NCI-H2107 (cell line): ENCODE results near the gene RIC8B.
A peak's percentile ranks its signal among the peaks of the same experiment; 100 is the strongest.

Experiments
- DNase-seq: peaks from one replicate; lab custom pipeline; 2025; lab: John Stamatoyannopoulos, UW

RIC8B gene

DNA sequence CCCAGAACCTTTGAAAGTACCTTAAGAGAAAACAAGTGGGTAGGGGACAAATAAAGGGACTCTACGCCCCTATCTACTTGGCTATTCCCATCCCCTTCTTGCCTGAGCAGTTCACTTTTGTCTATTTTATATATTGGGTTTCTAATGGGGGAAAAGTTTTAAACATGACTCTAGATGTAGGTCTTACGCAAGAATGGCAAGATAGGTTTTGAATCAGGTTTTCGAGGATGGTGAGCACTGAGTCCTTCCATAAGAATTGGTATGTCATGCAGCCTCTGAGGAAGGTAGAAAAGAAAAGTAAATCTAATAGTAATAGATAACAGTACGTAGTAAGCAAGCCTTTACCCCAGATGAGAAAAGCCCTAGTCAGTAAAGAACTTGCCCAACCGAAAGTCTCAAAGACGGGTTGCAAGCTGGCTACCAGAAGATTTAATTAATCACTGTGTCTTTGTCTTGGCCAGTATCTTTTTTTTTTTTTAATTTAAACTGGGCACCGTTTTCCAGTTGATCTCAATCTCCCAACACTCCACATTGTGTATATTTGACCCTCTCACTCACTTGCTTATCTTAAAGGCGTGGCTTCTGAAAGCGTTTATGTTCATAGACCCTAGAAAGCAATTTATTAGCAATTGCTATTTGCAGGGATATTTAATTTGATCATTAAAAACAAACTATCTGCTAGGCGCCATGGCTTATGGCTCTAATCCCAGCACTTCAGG lies 94.7 kb downstream of the RIC8B start:
- DNase-seq: no peak

DNA sequence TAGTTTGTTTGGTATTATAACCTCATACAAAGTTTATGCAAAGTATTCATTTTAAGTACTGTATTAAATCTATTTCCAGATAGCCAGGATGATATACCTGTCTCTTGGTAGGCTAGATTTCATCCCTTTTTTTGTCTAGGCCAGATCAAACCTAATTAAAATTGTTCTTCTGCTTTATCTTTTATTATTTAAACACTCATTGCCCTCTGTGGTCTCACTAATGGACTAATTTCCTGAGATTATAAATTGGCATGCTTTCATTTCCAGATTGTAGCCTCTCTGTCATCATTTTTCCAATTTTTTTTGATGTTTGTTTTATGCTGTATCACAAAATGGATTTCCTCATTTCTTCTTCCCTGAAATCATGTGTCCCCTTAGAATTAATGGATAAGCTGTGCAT lies 95.6 kb downstream of the RIC8B start:
- no peak for DNase-seq

- no peak for DNase-seq
Observed at GRCh38 chr12:106871477-106871876, 97.0 kb downstream of the RIC8B start.

DNA sequence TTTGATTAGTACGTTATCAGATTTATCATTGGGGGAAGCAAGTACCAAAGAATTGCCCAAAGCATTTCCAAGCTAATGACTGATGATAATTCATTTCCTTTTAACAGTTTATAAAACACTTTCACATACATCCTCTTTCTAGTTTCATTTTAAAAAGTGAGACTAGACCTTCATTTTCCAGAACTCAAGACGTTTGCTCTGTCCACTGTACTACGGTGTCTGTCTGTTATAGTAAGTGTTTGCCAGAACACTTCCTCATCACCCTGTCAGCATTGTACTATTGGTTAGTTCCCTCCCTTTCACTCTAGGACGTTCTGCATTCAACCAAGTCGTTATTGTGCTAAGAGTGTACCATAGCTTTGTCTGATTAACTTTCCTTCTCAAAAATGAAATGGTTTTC lies 99.5 kb downstream of the RIC8B start:
- DNase-seq: no peak

DNA sequence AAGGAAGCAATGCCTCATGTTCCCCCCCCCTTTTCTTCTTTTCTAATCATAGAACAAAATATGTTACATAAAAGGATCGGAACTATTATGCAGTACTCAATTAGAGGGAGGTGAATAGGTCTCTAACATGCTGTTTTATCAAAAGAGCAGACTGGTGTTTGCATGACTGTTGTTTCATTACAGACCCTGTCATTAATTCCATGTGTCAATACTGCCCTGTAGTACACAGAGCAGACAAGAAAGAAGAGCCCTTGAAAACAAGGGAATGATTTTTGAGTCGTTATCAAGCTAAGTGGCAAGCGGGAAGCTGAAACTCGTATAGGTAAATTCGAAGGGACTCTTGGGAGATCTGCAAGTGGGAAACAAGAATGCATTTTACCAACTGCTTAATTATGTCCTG lies 104.3 kb downstream of the RIC8B start:
- peak; percentile 25 for DNase-seq

- DNase-seq: no peak
Observed at GRCh38 chr12:106879612-106880011, 105.1 kb downstream of the RIC8B start.

GRCh38 chr12:106883426-106883825 lies 108.9 kb downstream of the RIC8B start:
- no peak for DNase-seq

DNA sequence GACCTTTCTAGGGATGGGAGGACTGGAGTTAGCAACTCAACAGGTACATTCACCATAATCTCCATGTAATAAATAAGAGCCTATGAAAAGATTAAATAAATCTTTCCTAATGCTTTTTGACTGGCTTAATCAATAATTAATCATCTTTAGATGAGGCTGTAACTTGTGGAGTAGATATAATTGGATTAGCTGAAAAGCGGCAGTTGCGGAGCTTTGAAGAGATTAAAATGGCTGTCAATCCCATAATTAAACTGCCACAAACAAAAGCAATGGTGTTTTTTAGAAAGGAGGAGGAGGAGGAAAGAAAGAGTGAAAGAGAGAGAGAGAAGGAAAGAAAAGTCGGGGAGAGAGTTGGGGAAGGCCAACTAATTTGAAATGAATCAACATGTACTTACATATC lies 110.5 kb downstream of the RIC8B start:
- no peak for DNase-seq

DNA sequence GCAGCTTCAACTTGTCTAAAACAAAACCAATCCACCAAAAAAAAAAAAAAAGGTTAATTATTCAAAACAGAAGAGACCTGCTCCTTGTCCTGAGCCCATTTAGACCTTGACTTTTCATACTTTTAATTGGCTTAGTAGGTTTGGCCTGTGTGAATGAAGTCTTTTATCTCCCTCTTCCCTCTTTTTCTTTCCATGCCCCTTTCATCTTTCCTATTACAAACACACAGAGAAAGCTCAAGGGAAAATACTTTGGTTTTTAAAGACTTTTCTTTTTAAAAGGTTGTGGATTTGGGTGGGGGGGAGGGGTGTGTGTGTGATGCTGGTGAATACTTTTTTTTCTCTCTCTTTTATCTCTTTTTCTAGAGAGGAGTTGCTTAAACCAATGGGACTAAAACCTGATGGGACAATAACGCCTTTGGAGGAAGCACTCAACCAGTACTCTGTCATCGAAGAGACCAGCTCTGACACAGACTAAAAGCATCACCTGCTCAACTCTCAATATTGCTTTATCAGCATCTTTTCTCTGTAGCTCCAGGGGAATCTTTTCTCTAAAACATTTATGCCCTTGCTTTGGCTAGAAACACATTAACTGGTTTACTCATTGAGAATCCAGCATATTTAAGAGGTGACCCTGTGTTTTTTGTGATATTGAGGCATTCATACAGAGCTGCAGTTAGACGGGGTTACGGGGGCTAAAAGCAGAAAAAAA lies 111.2 kb downstream of the RIC8B start:
- no peak for DNase-seq

- no peak for DNase-seq
Observed at GRCh38 chr12:106886932-106887331, 112.5 kb downstream of the RIC8B start.

- no peak for DNase-seq
Observed at GRCh38 chr12:106888348-106888970, 114.0 kb downstream of the RIC8B start.

- DNase-seq: no peak
Observed at GRCh38 chr12:106889326-106889725, 114.8 kb downstream of the RIC8B start.

- DNase-seq: no peak
Observed at GRCh38 chr12:106889950-106890626, 115.6 kb downstream of the RIC8B start.

DNA sequence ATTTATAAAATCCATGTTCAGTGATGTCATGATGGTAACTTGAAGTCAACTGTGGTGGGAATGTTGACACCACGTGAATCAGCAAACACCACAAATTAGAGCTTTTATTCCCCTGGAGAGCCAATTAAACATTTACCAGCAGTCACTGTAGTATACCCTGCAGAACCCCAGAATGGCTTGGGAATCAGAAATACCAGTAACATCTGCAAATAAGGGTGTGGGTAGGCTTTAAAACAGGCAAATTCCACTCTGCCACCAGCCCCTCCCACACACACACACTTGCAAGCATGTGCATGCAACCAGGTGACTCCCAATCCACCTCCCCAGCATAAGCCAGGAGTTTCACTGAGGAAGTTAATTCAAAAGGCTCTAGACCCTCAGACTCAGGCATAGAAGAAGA lies 117.6 kb downstream of the RIC8B start:
- no peak for DNase-seq

DNA sequence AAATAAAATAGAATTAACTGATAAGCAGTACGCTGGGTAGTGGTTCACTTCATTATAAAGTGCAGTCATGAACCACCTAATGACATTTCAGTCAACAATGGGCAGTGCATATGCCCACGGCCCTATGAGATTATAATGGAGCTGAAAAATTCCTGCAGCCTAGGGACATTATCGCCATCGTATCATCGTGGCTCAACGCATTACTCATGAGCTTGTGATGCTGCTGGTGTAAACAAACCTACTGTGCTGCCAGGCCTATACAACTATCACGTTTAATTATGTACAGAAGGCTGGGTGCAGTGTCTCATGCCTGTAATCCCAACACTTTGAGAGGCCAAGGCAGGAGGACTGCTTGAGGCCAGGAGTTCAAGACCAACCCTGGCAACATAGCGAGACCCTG lies 119.0 kb downstream of the RIC8B start:
- DNase-seq: no peak

DNA sequence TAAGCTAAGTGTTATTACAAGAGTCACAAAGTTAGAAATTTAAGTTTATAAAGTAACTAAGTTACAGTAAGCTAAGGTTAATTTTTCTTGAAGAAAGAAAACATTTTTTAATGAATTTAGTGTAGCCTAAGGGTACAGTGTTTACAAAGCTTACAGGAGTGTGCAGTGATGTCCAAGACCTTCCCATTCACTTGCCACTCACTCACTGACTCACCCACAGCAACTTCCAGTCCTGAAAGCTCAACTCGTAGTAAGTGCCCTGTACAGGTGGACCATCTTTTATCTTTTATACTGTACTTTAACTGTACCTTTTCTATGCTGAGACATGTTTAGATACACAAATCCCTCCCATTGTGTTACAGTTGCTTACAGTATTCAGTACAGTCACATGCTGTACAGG lies 120.3 kb downstream of the RIC8B start:
- DNase-seq: no peak

DNA sequence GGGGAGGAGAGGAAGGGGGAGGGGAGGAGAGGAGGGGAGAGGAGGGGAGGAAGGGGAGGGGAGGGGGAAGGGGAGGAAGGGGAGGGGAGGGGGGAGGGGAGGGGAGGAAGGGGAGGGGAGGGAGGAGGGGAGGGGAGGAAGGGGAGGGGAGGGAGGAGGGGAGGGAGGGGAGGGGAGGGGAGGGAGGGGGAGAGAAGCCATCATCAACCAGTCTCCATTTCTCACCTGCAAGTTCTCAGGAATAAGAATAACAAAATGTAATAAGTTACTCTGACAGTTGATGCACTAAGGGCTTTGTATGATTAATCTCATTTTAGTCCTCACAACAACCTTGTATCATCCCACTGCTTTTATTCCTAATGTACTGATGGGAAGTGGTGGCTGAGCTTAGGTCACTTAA lies 122.1 kb downstream of the RIC8B start:
- no peak for DNase-seq

GRCh38 chr12:106897082-106897481 lies 122.6 kb downstream of the RIC8B start:
- no peak for DNase-seq

DNA sequence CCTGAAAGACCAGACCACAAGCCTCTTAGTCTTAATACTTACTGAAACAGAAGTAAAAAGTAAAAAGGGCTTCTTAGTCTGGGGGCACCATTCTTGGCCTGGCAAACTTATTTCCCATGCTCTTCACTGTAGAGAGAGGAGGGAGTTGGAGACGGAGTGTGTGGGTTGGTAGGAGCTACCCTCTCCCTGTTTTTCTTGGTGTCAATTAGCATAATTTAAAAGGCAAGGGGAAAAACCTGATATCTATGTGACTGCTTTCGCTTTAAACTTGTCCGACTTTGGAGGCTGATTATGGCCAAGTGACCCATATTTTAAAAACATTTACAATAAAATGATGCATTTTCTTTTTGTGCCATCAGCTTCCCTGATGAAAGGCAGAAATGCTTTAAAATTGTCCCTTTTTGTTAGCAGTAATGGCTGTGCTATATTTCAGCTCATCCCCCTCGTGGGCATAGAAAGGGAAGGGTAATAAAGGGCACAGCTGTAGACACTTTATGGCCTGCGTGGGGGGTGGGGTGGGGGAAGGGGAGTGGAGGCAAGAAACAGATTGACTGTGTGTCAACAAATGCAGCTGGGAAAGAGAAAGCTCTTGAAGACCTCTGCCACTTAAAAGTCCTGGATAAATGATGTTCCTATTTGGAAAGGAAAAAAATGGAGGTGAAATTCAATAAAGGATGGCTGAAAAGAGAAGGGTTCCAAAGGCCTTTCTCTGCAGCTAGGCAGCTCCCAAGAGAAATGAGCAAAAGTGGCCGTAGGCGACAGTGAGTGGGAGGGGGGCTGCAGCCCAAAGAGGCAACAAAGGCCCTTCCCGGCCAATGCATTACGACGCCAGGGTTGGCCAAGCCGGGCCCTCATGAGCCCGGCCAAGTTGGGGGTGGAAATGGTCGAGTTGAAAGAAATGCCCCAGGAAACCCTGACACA lies 123.8 kb downstream of the RIC8B start:
- DNase-seq: no peak

- DNase-seq: no peak
Observed at GRCh38 chr12:106900554-106900953, 126.1 kb downstream of the RIC8B start.

DNA sequence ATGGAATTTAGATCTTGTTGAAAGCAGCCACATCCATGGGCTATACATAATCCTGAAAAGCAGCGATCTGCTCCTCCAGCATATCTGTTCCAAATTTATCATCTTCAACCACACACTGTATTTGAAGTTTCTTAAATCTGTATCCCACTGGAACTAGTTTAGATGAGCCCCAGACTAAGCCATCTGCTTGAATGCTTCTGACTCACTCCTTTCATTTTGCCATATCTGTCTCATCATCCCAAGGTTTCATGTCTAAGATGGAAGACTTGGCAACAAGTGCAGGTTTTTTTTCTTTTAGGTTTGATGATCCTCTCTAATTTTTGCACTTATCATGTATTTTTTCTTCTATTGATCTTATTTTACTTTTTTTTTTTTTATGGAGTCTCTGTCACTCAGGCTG lies 126.8 kb downstream of the RIC8B start:
- no peak for DNase-seq

DNA sequence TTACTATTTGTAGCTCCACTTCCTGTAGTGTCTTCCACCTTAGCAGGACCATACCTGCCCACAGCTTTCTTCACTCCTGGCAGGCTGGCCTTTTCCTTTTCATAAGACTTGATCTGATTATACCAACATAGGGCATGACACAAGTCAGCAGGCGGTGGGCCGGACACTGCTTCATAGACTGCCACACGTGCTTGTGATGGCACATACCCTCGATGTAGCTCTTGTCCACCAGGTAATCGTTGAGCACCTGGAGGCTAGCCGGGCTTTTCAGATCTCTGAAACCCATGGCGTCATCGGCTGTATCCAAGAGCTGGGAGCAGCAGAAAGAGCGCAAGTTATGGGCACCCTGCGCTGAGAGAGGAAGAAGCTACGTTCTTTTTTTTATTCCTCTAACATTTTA lies 127.6 kb downstream of the RIC8B start:
- no peak for DNase-seq
